ENCODE data around the gene ARFGAP1.

Gene ARFGAP1

DNA sequence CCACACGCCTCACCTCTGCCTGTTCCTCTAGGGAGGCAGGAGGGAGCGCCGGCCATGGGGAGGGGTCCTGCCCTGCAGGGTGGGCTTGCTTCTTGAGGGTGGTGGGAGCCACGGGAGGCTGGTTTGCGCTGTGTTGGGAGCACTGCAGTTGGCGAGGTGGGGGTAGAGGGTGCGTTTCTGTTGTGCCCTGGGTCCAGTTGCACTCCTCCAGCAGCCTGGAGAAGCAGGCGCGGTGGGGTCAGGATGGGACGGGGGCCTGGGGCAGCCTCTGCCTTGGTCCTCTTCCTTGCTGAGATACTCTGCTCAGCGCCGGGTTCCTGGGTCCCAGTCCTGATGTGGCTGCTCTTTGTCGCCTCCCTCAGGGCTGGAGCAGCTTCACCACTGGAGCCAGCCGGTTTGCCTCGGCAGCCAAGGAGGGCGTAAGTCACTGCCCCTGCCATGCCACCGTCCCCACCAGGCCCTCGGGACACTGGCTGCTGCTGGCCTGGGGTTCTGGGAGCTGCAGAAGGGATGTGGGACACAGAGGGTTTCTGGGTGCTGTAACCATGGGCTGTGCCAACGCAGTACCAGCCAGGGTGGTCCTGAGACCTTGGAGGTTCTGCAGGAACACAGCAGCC is 8.4 kb downstream of the ARFGAP1 start:
- no peak for DNase-seq

- DNase-seq: no peak
These were observed 9.4 kb downstream of the ARFGAP1 start for GRCh38 chr20:63281742-63282665.

- DNase-seq: no peak
These were observed 10.3 kb downstream of the ARFGAP1 start for GRCh38 chr20:63282946-63283345.

DNA sequence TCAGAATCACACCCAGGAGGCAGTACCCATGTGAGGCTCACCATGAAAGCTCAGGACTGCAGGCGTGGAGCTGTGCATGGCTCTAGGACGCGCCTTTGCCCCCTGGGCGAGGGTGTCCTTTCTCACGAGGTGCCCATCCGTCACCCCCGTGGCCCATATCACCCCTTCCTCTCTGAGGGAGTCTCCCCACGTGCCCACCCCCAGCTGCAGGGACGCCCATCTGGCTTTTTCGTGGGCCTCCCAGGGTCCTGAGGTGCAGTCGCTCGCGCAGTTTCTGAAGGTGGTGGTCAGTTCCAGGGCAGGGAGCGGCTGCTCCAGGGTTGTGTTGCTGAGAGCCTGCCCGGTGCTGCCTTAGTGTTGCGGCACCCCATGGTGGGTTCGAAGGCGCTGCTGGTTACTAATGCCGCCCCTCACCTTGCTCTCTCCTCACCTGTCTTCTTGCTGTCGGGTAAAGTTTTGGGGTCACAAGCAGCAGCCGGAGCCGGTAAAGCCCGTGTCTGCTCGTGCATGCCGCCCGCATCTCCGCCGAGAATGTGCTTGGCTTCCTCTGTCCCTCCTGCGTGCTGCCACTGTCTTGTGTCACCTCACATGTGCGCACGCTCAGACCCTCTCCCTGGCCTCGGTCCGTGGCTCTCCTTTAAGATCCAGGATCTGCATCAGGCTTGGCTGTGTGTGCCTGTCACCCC is 10.9 kb downstream of the ARFGAP1 start:
- no peak for DNase-seq

DNA sequence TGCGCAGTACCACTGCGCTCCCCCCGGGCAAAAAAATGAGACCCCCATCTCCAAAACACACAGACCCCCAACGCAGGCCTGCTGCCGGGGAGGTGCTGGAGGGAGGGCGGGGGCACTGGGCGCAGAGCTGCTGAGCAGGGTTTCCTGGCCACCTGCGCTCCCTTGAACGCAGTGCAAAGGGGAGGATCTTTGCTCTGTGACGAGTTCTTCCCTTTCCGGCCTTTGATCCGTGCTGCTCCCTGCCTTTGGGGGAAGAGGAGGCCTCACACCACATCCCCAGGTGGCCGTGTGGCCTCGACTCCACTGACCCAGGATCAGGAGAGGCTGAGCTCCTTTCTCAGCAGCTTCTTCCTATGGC is 11.4 kb downstream of the ARFGAP1 start:
- DNase-seq: no peak

GRCh38 chr20:63284544-63284949 is 11.9 kb downstream of the ARFGAP1 start:
- DNase-seq: no peak

DNA sequence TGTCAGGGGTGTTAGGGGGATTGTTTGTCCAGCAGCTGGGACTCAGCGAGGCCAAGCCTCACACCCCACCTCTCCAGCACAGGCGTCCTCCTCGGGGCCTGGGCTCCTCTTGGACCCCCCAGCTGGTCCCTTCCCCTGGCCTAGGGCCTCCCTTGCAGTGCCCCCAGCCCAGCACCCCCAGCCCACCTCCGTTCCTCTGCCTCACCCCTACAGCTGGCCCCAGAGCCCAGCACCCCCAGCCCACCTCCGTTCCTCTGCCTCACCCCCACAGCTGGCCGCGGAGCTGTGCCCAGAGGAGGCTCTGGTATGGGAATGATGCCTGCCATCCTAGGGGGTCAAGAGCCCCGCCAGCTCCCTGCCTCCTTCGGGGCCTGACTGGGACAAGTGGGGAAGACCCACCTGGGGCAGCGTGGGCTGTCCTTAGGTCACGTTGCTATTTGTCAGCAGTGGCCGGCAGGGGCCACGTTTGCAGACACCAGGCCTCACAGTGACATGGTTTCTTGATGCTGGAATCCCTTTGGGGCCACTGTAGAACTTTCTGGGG is 12.4 kb downstream of the ARFGAP1 start:
- no peak for DNase-seq

DNA sequence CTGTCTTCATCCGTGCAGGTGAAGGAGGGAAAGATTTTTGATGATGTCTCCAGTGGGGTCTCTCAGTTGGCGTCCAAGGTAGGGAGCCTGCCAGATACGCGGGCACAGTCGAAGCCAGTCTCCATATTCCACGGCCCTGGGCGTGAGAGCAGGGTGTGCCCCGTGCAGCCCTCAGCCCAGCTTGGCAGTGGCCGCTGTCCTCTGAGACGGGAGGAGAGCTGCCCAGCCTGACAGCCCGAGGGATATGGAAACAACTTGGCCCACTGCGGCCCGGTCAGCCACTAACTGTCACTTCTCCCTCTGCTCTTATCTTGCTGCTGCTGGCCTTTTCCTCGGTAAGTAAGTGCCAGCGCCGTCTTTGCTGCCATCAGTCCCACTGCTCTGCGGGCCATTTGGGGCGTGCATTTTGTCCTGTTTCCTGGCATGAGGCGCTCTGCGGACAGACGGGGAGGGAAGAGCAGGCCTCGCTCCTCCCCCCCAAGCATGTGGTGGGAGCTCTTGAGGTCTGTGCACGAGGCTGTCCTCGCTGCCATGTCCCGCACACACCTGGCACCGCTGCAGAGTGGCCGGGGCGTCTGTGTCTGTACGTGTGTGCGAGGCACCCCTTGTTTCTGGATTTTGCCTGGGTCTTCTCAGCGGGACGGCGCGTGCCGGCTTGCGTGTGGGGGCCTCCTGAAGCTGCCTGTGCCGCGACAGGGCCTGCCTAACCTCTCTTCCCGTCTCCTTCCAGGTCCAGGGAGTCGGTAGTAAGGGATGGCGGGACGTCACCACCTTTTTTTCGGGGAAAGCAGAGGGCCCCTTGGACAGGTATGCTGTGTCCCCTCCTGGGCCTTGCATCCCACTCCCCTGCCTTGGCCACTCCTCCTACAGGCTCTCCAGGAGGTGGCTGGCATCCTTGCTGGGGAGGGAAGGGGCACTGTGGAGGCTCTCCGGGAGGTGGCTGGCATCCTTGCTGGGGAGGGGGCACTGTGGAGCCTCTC is 13.3 kb downstream of the ARFGAP1 start:
- no peak for DNase-seq

DNA sequence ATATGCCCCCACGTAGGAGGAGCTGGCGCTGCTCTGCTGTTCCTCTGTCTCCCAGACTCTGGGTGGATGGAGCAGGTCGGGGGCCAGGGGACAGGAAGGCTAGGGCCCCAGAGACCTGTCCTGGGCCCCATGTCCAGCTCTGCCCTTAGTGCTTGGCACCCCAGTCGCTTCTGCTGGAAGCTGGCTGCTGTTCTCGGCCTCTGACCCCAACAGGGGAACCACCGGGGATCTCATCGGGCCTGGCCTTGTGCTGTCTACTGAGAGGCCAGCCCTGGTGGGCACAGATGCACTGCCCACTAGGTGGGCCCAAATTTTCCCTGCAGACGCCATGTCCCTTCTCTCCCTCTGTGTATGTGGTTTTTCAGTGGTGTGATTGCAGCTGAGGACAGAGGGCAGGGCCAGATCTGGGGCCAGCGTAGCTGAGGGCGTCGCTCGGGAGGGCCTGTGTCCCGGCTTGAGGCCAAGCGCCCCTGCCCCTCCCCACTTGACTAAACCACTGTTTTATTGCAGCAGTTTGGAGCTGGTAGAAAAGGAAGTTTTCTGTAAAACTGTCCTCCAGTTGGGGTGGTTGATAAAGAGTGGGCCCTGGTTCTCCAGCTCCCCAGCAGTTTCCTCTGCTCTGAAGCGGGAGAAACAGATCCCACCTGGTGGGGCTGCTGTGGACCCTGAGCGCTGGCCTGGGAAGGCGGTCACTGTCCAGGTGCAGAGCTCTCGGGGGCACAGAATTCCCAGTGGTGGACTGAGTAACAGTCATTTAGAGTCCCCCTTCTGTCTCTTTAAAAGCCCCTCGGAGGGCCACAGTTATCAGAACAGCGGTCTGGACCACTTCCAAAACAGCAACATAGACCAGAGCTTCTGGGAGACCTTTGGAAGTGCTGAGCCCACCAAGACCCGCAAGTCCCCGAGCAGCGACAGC is 14.4 kb downstream of the ARFGAP1 start:
- DNase-seq: no peak

- no peak for DNase-seq
These were observed 15.3 kb downstream of the ARFGAP1 start for GRCh38 chr20:63287697-63288580.

DNA sequence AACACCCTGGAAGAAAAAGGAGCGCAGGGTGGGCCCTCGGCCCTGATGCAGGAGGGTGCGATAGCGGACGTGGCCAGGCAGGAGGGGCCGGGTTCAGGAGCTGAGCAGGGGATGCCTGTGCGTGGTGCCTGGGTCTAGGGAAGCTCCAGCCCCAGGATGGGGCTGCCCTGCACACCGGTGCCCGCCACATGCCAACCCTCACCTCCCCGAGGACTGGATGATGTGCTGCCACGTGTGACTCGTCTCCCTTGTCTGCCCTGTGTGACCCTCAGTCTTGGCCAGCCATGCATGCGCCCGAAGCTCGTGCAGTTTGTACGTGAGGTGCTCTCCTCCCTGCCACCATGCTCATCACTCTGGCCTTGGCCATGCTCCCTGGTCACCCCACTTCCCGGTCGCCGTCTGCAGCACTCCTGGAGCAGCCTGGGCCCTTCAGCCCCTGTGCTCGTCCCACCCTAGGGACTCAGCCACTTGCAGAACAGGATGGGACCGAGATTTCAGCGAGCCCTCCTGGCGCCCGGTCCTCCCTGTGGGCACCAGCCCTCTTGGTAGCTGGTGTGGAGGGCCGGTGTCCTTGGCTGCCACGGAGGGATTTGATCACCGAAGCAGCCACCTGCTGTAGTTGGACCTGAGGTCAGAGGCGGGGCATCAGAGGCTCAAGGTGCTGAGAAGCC is 16.1 kb downstream of the ARFGAP1 start:
- no peak for DNase-seq

DNA sequence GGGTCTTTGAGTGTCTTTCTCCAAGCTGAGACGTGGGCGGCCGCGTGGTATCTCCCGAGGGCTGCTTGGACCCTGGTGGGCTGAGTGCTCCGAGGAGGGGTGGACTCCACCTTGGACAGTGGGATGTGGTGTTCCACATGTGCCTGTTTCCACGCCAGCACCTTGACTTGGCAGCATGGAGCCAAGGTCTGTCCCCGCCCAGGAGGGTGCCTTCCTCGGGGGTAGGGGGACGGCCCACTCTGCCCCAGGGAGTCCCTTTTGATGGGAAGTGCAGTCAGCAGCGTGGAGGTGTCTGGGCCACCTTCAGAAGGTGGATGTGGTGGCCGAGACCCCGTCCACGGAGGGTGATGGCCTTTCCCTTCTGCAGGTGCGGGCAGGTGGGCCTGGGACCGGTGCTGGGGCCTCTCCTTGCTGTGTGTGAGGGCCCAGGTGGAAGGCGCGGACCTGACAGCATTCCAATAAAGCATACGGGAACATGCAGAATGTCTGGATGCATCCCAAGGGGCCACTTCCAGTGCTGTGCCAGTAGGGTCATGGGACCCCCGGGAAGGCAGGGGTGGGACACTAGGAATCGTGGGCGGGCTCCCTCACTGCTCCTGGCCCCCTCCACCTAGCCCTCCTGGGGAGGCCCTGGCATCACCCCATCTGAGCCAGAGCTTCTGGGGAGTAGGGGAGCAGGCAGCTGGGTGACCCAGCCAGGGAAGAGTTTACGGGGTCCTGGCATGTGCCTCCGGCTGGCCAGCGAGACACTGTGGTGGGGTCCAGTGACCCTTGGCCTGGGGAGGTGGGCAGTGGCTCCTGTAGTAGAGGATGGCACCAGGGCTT is 16.9 kb downstream of the ARFGAP1 start:
- no peak for DNase-seq

GRCh38 chr20:63290136-63290676 is 17.6 kb downstream of the ARFGAP1 start:
- DNase-seq: no peak

DNA sequence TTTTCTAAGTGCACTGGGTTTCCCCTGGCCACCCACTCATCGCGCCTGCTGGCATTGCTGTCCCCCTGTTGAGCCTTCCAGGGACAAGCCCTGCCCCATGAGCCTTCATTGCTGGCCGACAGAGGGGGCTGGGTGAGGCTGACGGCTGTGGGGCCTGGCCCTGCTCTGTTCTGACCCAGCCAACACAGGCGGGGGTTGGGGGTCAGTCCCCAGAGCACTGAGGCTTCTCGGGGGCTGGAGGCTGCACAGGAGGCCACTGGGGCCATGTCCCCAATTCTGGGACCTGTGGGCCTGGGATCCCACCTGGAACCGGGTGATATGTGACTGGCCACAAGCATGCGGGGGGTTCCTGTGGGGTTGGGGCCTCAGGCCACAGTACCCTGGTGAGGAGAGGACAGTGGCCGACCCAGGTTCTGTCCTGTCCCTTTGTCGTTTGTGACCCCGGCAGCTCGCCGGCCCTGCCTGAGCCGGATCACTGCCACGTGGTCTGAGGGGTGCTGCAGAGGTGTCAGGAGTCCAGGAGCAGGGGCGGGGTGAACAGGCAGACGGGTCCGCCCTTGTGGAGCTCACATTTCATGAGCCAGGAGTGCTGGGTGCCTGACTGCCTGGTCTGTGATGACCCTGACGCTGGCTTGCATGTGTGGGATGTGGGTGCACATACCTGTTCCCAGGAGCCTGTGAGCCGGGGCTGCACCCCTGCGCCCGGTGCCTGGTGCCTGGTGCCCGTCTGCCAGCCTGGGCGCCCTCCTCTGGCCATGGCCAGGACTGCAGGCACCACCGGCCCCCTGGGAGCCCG is 18.3 kb downstream of the ARFGAP1 start:
- DNase-seq: no peak

DNA sequence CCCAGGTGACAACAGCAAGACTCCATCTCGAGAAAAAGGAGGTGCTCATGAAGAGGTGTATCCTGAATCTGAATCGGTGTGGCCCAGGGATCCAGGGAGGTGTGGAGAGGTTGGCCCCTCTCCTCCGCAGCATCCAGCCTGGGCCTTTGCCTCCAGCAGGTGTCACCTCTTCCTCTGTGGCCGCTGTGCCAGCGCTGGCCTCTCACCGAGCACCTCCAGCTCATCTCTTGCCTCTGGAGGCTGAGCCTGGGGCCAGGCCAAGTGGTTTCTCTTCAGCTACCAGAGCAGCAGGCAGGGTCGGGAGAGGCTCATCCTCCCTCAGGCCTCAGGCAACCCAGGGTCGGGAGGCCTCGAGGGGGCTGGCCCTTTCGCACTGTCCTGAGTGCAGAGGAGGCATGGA is 19.2 kb downstream of the ARFGAP1 start:
- no peak for DNase-seq

DNA sequence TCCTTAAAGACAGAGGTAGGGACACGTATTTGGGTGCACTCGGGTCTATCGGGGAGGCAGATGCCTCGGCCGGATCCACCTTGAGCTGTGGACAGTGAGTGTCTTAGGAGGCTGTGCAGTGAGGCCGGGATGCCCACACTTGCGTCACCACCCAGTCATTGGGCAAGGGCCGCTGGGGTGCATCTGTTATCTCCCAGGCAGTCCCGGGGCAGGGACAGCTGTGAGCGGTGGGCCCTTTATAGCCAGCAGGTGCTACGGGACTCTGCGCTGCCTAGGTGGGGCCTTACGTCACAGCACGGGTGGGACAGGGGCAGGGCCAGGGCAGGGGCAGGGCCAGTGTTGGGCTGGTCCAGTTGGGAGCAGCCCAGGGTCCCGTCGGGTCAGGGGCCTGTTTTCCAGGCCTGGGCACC is 19.7 kb downstream of the ARFGAP1 start:
- no peak for DNase-seq

DNA sequence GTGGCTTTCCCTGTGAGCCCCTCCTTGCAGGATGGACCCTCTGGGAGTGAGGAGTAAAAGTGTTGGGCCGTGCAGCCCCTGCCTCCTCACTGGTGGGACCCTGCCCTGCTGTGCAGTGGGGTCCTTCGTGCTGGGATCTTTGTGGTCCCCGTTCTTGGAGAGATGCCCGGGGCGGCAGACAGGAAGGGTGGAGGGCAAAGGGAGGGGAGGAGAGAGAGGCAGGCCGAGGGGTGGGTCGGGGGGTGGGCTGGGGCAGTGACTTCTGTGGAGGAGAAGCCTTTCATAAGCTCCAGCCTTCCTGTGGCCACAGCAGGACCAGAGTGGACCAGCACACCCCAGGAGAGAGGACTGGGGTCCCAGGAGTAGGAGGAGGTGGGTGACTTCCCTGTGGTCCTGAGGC is 20.3 kb downstream of the ARFGAP1 start, which contains the start of gene COL20A1:
Gene COL20A1 (plus strand): TSS at position 283 of the 400 bp plus-strand sequence. CDS start 1,922 bp downstream, outside the sequence.
- DNase-seq: no peak

All from SIG-M5 (cell line).